Fibroblast of lung (primary cell): ENCODE measurements around the gene MPHOSPH10.

Source experiments
- EZH2 ChIP-seq: IDR thresholded peaks from 2 replicates; pipeline ENCODE4 v1.5.1; 2012; ENCODE audit warnings: low read length, control low read depth, mild to moderate bottlenecking; ENCODE audit errors: missing control alignments
- TF ChIP-seq, protein P1 (sequence below), 2 donors: IDR thresholded peaks in 1 of 2; conservative IDR thresholded peaks in 1 of 2; 1 replicate in 1 of 2; 2 replicates in 1 of 2; pipeline ENCODE4 v1.5.1; 2011 to 2012; ENCODE audit warnings: low read length in 2 of 2, control low read depth in 1 of 2, inconsistent platforms in 1 of 2, low read depth in 1 of 2, mild to moderate bottlenecking in 1 of 2

GRCh38 chr2:71108091-71108490, 22.3 kb upstream of the MPHOSPH10 start:
- TF ChIP-seq, protein P1, sequence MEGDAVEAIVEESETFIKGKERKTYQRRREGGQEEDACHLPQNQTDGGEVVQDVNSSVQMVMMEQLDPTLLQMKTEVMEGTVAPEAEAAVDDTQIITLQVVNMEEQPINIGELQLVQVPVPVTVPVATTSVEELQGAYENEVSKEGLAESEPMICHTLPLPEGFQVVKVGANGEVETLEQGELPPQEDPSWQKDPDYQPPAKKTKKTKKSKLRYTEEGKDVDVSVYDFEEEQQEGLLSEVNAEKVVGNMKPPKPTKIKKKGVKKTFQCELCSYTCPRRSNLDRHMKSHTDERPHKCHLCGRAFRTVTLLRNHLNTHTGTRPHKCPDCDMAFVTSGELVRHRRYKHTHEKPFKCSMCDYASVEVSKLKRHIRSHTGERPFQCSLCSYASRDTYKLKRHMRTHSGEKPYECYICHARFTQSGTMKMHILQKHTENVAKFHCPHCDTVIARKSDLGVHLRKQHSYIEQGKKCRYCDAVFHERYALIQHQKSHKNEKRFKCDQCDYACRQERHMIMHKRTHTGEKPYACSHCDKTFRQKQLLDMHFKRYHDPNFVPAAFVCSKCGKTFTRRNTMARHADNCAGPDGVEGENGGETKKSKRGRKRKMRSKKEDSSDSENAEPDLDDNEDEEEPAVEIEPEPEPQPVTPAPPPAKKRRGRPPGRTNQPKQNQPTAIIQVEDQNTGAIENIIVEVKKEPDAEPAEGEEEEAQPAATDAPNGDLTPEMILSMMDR (conservative IDR thresholded peaks at IDR 0.05 in 1 of 2, IDR thresholded peaks at IDR 0.05 in 1 of 2; ENCODE audit: low read depth in 1 of 2, low read length in 2 of 2), result no peak
- no peak for TF ChIP-seq EZH2
